ENCODE results near the gene RBMY1D.

Gene RBMY1D

GRCh38 chrY:21836343-21836742 lies 58.0 kb downstream of the RBMY1D start:
- H3K27me3 ChIP-seq (ENCODE audit: insufficient read depth, poor library complexity, severe bottlenecking) = no peaks in the 10 kb centered on the region
- no peaks in the 10 kb centered on the region for H3K4me1 ChIP-seq (ENCODE audit: insufficient read depth, poor library complexity, severe bottlenecking)
- no peak for ATAC-seq (ENCODE audit: low read depth)
- H3K4me3 ChIP-seq (ENCODE audit: severe bottlenecking) = no peak overlapping the region
- no peaks in the 10 kb centered on the region for H3K36me3 ChIP-seq (ENCODE audit: low read depth)
- no peak for TF ChIP-seq CTCF (IDR thresholded peaks at IDR 0.05; ENCODE audit: poor library complexity, severe bottlenecking)
- H3K27ac ChIP-seq (ENCODE audit: poor library complexity, severe bottlenecking) = no peak overlapping the region
- no peaks in the 10 kb centered on the region for H3K9me3 ChIP-seq (ENCODE audit: severe bottlenecking)
- no peak for DNase-seq (ENCODE audit: low spot score)

- Histone ChIP-seq H3K9me3 (ENCODE audit: severe bottlenecking) (no peaks in the 10 kb centered on the region), H3K27me3 (ENCODE audit: insufficient read depth, poor library complexity, severe bottlenecking) (no peaks in the 10 kb centered on the region), H3K36me3 (ENCODE audit: low read depth) (no peaks in the 10 kb centered on the region), H3K4me3 (ENCODE audit: severe bottlenecking) (no peak overlapping the region), H3K27ac (ENCODE audit: poor library complexity, severe bottlenecking) (no peak overlapping the region), H3K4me1 (ENCODE audit: insufficient read depth, poor library complexity, severe bottlenecking) (no peaks in the 10 kb centered on the region)
- DNase-seq (ENCODE audit: low spot score) (no peak), ATAC-seq (ENCODE audit: low read depth) (no peak)
- TF ChIP-seq CTCF (IDR thresholded peaks at IDR 0.05; ENCODE audit: poor library complexity, severe bottlenecking) = no peak
Observed at GRCh38 chrY:21835052-21835451, 59.3 kb downstream of the RBMY1D start.

Data from RWPE2 (cell line).